Measurements from ENCODE around the gene ERO1B.

Gene ERO1B

GRCh38 chr1:236301958-236302335, 20.2 kb upstream of the ERO1B start:
- Histone ChIP-seq H3K4me3 (ENCODE audit: insufficient read depth, low read length, poor library complexity, severe bottlenecking) (no peak overlapping the region), H3K79me2 (ENCODE audit: insufficient read depth, low read length) (no peaks in the 10 kb centered on the region), H4K20me1 (ENCODE audit: low read depth, low read length) (no peaks in the 10 kb centered on the region), H3K27ac (ENCODE audit: low read depth, low read length) (no peak overlapping the region), H3K4me2 (ENCODE audit: low read depth, low read length, poor library complexity, severe bottlenecking) (no peak overlapping the region), H3F3A (ENCODE audit: insufficient read depth) (no peaks in the 10 kb centered on the region), H3K9me3 (ENCODE audit: insufficient read depth, low read length) (no peaks in the 10 kb centered on the region), H3K9me2 (replicated peaks; ENCODE audit: insufficient read depth, low read length) (no peaks in the 10 kb centered on the region), H2AFZ (ENCODE audit: low read depth, low read length, severe bottlenecking) (no peak overlapping the region), H3K36me3 (ENCODE audit: low read length) (no peaks in the 10 kb centered on the region), H3K9ac (ENCODE audit: low read length) (no peak overlapping the region), H3K27me3 (ENCODE audit: low read length) (no peaks in the 10 kb centered on the region; the same call in 1 of the 2 replicates)
- TF ChIP-seq, protein P1, sequence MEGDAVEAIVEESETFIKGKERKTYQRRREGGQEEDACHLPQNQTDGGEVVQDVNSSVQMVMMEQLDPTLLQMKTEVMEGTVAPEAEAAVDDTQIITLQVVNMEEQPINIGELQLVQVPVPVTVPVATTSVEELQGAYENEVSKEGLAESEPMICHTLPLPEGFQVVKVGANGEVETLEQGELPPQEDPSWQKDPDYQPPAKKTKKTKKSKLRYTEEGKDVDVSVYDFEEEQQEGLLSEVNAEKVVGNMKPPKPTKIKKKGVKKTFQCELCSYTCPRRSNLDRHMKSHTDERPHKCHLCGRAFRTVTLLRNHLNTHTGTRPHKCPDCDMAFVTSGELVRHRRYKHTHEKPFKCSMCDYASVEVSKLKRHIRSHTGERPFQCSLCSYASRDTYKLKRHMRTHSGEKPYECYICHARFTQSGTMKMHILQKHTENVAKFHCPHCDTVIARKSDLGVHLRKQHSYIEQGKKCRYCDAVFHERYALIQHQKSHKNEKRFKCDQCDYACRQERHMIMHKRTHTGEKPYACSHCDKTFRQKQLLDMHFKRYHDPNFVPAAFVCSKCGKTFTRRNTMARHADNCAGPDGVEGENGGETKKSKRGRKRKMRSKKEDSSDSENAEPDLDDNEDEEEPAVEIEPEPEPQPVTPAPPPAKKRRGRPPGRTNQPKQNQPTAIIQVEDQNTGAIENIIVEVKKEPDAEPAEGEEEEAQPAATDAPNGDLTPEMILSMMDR (IDR thresholded peaks at IDR 0.05; ENCODE audit: insufficient read depth, low read length, poor library complexity, severe bottlenecking) = no peak
- TF ChIP-seq EZH2phosphoT487 (conservative IDR thresholded peaks at IDR 0.05; ENCODE audit: low read length) = no peak

DNA sequence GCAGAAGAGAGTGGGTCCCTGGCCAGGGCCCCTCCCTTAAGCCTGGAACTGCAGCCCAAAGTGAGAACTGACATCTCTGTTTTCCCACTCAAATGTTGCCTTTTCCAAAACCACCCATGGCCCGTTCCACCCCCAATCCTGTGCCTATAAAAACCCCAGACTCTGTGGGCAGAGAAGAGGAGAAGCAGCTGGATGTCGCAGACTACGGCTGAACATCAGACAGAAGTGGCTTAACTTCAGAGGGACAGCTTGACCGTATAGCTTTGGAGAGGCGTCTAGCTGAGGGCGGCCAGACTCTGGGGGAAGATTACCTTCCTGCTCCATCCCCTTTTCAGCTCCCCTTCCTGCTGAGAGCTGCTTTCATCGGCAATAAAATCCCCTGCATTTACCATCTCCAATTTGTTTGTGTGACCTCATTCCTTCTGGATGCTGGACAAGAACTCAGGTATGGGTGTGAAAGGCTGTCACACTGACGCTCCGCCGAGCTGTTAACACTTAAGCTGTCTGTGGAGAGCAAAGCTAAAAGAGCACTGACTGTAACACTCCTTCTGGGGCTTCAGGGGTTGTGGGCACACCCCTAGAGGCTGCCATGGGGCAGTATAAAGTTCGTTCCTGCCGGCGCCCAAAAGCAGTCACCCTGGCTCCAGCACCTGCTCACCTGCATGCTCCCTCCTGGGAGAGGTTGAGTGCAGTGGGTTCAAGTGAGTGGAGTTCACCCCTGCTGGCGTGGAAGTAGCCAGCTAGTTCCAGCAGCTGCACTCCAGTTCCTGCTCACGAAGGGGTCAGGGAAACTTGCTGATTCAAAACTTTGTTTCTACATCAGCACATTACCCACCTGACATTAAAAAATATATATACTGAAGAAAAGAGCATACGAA, 19.6 kb upstream of the ERO1B start:
- Histone ChIP-seq H3K27ac (ENCODE audit: low read depth, low read length) (no peak overlapping the region), H3K9me2 (replicated peaks; ENCODE audit: insufficient read depth, low read length) (no peaks in the 10 kb centered on the region), H3K4me2 (ENCODE audit: low read depth, low read length, poor library complexity, severe bottlenecking) (no peak overlapping the region), H4K20me1 (ENCODE audit: low read depth, low read length) (no peaks in the 10 kb centered on the region), H3K79me2 (ENCODE audit: insufficient read depth, low read length) (no peaks in the 10 kb centered on the region), H3K36me3 (ENCODE audit: low read length) (no peaks in the 10 kb centered on the region), H3K27me3 (ENCODE audit: low read length) (no peaks in the 10 kb centered on the region; the same call in 1 of the 2 replicates), H3K9me3 (ENCODE audit: insufficient read depth, low read length) (no peaks in the 10 kb centered on the region), H2AFZ (ENCODE audit: low read depth, low read length, severe bottlenecking) (no peak overlapping the region), H3K9ac (ENCODE audit: low read length) (no peak overlapping the region), H3K4me3 (ENCODE audit: insufficient read depth, low read length, poor library complexity, severe bottlenecking) (no peak overlapping the region), H3F3A (ENCODE audit: insufficient read depth) (no peaks in the 10 kb centered on the region)
- TF ChIP-seq, protein P1 (IDR thresholded peaks at IDR 0.05; ENCODE audit: insufficient read depth, low read length, poor library complexity, severe bottlenecking) = no peak
- TF ChIP-seq EZH2phosphoT487 (conservative IDR thresholded peaks at IDR 0.05; ENCODE audit: low read length) = no peak

DNA sequence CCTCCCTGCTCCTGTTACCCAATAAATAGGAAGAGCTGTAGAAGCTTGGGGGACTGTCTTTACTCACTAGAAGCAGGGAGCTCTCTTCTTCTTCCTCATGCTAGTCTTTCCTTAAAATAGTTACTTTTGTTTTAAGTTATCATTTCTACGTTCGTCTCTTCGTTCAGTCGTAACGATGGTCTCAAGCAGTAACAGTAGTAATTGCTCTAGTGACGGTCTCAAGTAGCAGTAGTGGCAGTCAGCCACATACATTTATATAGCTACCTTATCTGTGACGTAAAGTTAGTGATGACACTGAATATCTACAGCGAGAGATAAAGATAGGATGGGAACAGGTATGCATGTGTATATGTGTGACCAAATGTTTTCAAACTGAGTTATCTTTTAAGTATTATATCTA, 15.4 kb upstream of the ERO1B start:
- Histone ChIP-seq H3K9me2 (replicated peaks; ENCODE audit: insufficient read depth, low read length) (no peaks in the 10 kb centered on the region), H4K20me1 (ENCODE audit: low read depth, low read length) (no peaks in the 10 kb centered on the region), H3K79me2 (ENCODE audit: insufficient read depth, low read length) (no peaks in the 10 kb centered on the region), H3K27ac (ENCODE audit: low read depth, low read length) (no peak overlapping the region), H3K27me3 (ENCODE audit: low read length) (no peaks in the 10 kb centered on the region; the same call in 1 of the 2 replicates), H3K4me2 (ENCODE audit: low read depth, low read length, poor library complexity, severe bottlenecking) (no peak overlapping the region), H3K9ac (ENCODE audit: low read length) (no peak overlapping the region), H3K9me3 (ENCODE audit: insufficient read depth, low read length) (no peaks in the 10 kb centered on the region), H3K4me3 (ENCODE audit: insufficient read depth, low read length, poor library complexity, severe bottlenecking) (no peak overlapping the region), H3F3A (ENCODE audit: insufficient read depth) (no peaks in the 10 kb centered on the region), H3K36me3 (ENCODE audit: low read length) (no peaks in the 10 kb centered on the region), H2AFZ (ENCODE audit: low read depth, low read length, severe bottlenecking) (no peak overlapping the region)
- TF ChIP-seq, protein P1 (IDR thresholded peaks at IDR 0.05; ENCODE audit: insufficient read depth, low read length, poor library complexity, severe bottlenecking) = no peak
- no peak for TF ChIP-seq EZH2phosphoT487 (conservative IDR thresholded peaks at IDR 0.05; ENCODE audit: low read length)
